Right lobe of liver (tissue), 6 donors: ENCODE data around the gene PLCL2. TPM values are rescaled to one million over a fixed set of nuclear protein-coding genes. Genes with fewer than 3 reads are reported as not detected.

ENCODE experiments used
- ATAC-seq, 4 donors: fragments of 200-7000 bp; cut with Tn5 transposase; one replicate each; pipeline ENCODE4 v1.9.1; 2020; ENCODE audit warnings: mild to moderate bottlenecking in 4 of 4, moderate library complexity in 4 of 4
- DNase-seq, 3 donors: peaks; one replicate each; pipeline ENCODE4 v3.0.0-alpha.2; 2020
- H3K27ac ChIP-seq, 3 donors: fragments of 200-600 bp; one replicate each; pipeline ENCODE4 v1.8.0; 2022
- H3K27me3 ChIP-seq, 2 donors: fragments of 200-600 bp; one replicate each; pipeline ENCODE4 v1.8.0; 2022
- H3K36me3 ChIP-seq, 4 donors: fragments of 200-600 bp; sonication (generic) in 1 of 4; one replicate each; pipeline versions ENCODE4 v1.5.1 to v1.8.0; 2017 to 2022; ENCODE audit warnings: control low read depth in 1 of 4
- H3K4me1 ChIP-seq, 4 donors: fragments of 200-600 bp; sonication (generic) in 1 of 4; one replicate each; pipeline versions ENCODE4 v1.5.1 to v1.8.0; 2017 to 2022; ENCODE audit warnings: control low read depth in 1 of 4
- H3K4me3 ChIP-seq, 3 donors: fragments of 200-600 bp; one replicate each; pipeline ENCODE4 v1.8.0; 2022
- H3K9me3 ChIP-seq, 4 donors: fragments of 200-600 bp; sonication (generic) in 1 of 4; one replicate each; pipeline versions ENCODE4 v1.5.1 to v1.8.0; 2017 to 2022; ENCODE audit warnings: control low read depth in 1 of 4
- CTCF ChIP-seq, 4 donors: fragments of 200-600 bp in 3 of 4; fragments of 450-650 bp in 1 of 4; IDR thresholded peaks; one replicate each; pipeline versions ENCODE4 v1.5.1 to v1.8.0; 2016 to 2022; ENCODE audit warnings: antibody characterized with exemption in 4 of 4, mild to moderate bottlenecking in 2 of 4
- POLR2A ChIP-seq: fragments of 450-650 bp; IDR thresholded peaks from one replicate; pipeline ENCODE4 v1.6.1; 2017; ENCODE audit warnings: antibody characterized with exemption, mild to moderate bottlenecking
- WGBS: methylation state at CpG from one replicate; pipeline ENCODE4 v1.1.6; 2018; ENCODE audit warnings: low coverage, low lambda C conversion rate; ENCODE audit not compliant: insufficient coverage; ENCODE audit errors: missing lambda C conversion rate; 5-methylcytosine and 5-hydroxymethylcytosine counted together
- intact Hi-C, 2 donors: fragments of 100-400 bp; cut with DNase I; formaldehyde crosslinking; loops; one replicate each; pipeline versions ENCODE4 v1.11.2 to v1.14.1; 2022
- total RNA-seq, 6 experiments: library from RNA; depleted of rRNA in 2 of 6; stranded (reverse); fragments of >200 nt in 2 of 6; fragmentation: NEBNext Ultra II Directional in 3 of 6; extraction: Animal tissue kit (Norgen Biotek cat#: 25700) in 3 of 6; gene quantifications; one replicate each; pipeline versions ENCODE4 v1.1.0 to v1.2.4, GENCODE V29; 2016 to 2023
- donor health status: DM: no; HTN: yes; CAD: no.
- donor health status: DM: no; HTN: no; CAD: no.
- donor health status: DM: no; HTN: no; CAD: no.
- donor health status: DM: no; HTN: yes; CAD: no.
- donor health status: DM: no; HTN: yes; CAD: no.

Gene PLCL2
- total RNA-seq, 6 experiments from 2014 or later, result 4.6 to 8.2 (median 6.9) TPM

- intact Hi-C loops, result no loop called here
- H3K4me3 ChIP-seq, result no peak overlapping the region
- no peak overlapping the region for H3K27ac ChIP-seq
- H3K4me1 ChIP-seq, result peaks cover 0 to 11% (median 0%) of the 10 kb centered on the region in 4 donors
- 84% methylated on average over 2 of the region's 2 CpGs for WGBS
- no peaks in the 10 kb centered on the region for H3K9me3 ChIP-seq
- no peak for TF ChIP-seq POLR2A
- TF ChIP-seq CTCF (IDR thresholded peaks at IDR 0.05), result no peak
- no peak for DNase-seq
- H3K27me3 ChIP-seq, result no peaks in the 10 kb centered on the region
- H3K36me3 ChIP-seq, result no peaks in the 10 kb centered on the region
- ATAC-seq, result no peak
These were observed 24.1 kb downstream of the PLCL2 start for GRCh38 chr3:16908896-16909295.

- H3K9me3 ChIP-seq, result no peaks in the 10 kb centered on the region
- no peak overlapping the region for H3K4me3 ChIP-seq
- no peak for ATAC-seq
- intact Hi-C loops, result no loop called here
- H3K36me3 ChIP-seq, result no peaks in the 10 kb centered on the region
- peaks cover 0 to 11% (median 0%) of the 10 kb centered on the region in 4 donors for H3K4me1 ChIP-seq
- no peak overlapping the region for H3K27ac ChIP-seq
- TF ChIP-seq CTCF (IDR thresholded peaks at IDR 0.05) (no peak), POLR2A (no peak)
- WGBS, result 89% methylated on average over 3 of the region's 3 CpGs
- DNase-seq, result no peak
- H3K27me3 ChIP-seq, result no peaks in the 10 kb centered on the region
These were observed 25.0 kb downstream of the PLCL2 start for GRCh38 chr3:16909802-16910201.

GRCh38 chr3:16910207-16910606 lies 25.5 kb downstream of the PLCL2 start:
- Histone ChIP-seq H3K4me3 (no peak overlapping the region), H3K9me3 (no peaks in the 10 kb centered on the region), H3K36me3 (no peaks in the 10 kb centered on the region), H3K4me1 (peaks cover 0 to 11% (median 0%) of the 10 kb centered on the region in 4 donors), H3K27me3 (no peaks in the 10 kb centered on the region), H3K27ac (no peak overlapping the region)
- TF ChIP-seq POLR2A, result no peak
- TF ChIP-seq CTCF (IDR thresholded peaks at IDR 0.05), result no peak
- DNase-seq (no peak), ATAC-seq (no peak)
- 76% methylated on average over 2 of the region's 3 CpGs for WGBS
- intact Hi-C loops, result no loop called here

GRCh38 chr3:16911916-16912315 lies 27.2 kb downstream of the PLCL2 start:
- WGBS, result 82% methylated on average over 2 of the region's 2 CpGs
- ATAC-seq, result no peak
- no peaks in the 10 kb centered on the region for H3K27me3 ChIP-seq
- DNase-seq, result no peak
- H3K36me3 ChIP-seq, result no peaks in the 10 kb centered on the region
- H3K27ac ChIP-seq, result no peak overlapping the region
- no peak overlapping the region for H3K4me3 ChIP-seq
- intact Hi-C loops, result no loop called here
- peaks cover 0 to 7% (median 0%) of the 10 kb centered on the region in 4 donors for H3K4me1 ChIP-seq
- TF ChIP-seq CTCF (IDR thresholded peaks at IDR 0.05) (no peak), POLR2A (no peak)
- H3K9me3 ChIP-seq, result no peaks in the 10 kb centered on the region
